G401 (cell line): ENCODE data around the gene MRPL55. TPM values are rescaled to one million over a fixed set of nuclear protein-coding genes. Genes with fewer than 3 reads are reported as not detected.

Experiments used
- DNase-seq: peaks from one replicate; pipeline ENCODE4 v3.0.0-alpha.2; 2015; ENCODE audit warnings: low spot score
- in situ Hi-C: cut with HindIII; loops from 2 replicates; pipeline ENCODE4 v1.10.0; 2016; ENCODE audit warnings: low sequenced_read_pairs, mixed read lengths
- total RNA-seq: library from RNA; depleted of rRNA; stranded (reverse); fragments of >200 nt; shearing (Covaris generic); gene quantifications from 2 replicates; pipeline ENCODE4 v1.2.3, GENCODE V29; 2014

Gene MRPL55
- total RNA-seq, 1 experiment from 2014 or later = 103 TPM

DNA sequence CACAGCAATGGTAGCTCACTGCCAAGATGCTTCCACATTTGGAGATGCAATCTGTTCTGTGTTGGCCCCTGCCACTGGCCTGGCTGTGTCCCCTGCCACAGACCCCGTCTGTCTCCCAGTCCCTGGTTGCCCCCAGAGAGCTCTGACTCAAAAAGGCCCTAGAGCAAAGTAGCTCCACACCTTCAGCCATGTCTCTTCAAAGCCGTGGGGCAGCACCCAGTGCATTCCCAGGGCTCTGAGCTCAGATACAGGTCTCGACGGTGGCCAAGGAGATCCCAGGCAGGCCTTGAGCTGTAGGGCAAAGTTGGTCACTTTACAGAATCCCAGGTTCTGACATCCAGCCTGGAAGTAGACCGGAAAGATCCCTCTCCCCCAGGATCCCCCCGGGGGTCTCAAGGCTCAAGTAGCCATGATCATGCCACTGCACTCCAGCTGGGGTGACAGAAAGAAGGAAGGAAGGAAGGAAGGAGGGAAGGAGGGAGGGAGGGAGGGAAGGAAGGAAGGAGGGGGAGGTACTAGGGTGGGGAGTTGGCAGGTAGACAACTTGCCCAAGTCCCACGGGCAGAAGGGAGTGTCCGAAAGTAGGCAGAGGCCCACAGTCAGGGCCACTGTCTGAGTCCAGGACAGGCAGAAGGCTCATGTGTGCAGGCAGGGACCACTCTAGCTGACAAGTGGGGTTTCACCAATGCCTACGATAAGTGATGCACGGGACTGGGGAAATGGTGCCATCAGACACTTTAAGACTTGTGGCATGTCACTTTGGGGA is 31.4 kb downstream of the MRPL55 start:
- in situ Hi-C loops = no loop called here
- peak; percentile 46 for DNase-seq

DNA sequence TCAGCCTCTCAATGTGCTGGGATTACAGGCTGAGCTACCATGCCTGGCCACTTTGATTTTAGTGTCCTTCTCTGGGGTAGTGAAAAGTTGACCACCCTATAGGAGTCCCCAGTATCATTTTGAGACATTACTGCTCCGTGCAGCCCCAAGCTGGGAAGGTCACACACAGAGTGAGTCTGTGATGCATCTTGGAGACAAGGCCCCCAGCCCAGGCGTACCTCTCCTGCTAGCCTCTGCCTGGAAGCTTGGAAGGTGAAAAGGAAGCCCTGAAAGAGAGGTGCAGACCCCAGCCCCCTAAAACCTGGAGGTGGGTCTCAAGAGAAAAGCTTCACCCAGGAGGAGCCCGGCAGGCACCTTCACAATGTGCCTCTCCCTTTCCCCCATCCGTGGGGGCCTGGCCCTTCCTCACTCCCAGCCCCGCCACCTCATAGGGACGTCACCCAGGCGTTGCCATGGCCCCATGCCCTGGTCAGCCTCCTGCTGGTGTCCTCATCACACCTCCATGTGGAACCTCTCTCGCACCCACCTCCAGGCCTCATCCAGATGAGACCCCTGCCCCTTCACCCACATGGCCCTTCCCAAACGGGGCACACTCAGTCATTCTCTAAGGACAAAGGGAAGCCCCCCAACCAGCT is 32.2 kb downstream of the MRPL55 start:
- DNase-seq = no peak
- in situ Hi-C loops = no loop called here

GRCh38 chr1:228075801-228076271 is 33.3 kb downstream of the MRPL55 start:
- in situ Hi-C loops = no loop called here

GRCh38 chr1:228074954-228075730 is 34.0 kb downstream of the MRPL55 start:
- in situ Hi-C loops = no loop called here
- no peak for DNase-seq

More at GRCh38 chr1:228075801-228076271, 33.3 kb downstream of the MRPL55 start:
- DNase-seq = no peak

- in situ Hi-C loops = no loop called here
- DNase-seq = no peak
Observed at GRCh38 chr1:228073857-228074545, 35.1 kb downstream of the MRPL55 start.

- in situ Hi-C loops = no loop called here
Observed at GRCh38 chr1:228073061-228073856, 35.8 kb downstream of the MRPL55 start.

GRCh38 chr1:228072658-228073043 is 36.4 kb downstream of the MRPL55 start:
- in situ Hi-C loops = no loop called here
- DNase-seq = no peak

More at GRCh38 chr1:228073061-228073856, 35.8 kb downstream of the MRPL55 start:
- no peak for DNase-seq

DNA sequence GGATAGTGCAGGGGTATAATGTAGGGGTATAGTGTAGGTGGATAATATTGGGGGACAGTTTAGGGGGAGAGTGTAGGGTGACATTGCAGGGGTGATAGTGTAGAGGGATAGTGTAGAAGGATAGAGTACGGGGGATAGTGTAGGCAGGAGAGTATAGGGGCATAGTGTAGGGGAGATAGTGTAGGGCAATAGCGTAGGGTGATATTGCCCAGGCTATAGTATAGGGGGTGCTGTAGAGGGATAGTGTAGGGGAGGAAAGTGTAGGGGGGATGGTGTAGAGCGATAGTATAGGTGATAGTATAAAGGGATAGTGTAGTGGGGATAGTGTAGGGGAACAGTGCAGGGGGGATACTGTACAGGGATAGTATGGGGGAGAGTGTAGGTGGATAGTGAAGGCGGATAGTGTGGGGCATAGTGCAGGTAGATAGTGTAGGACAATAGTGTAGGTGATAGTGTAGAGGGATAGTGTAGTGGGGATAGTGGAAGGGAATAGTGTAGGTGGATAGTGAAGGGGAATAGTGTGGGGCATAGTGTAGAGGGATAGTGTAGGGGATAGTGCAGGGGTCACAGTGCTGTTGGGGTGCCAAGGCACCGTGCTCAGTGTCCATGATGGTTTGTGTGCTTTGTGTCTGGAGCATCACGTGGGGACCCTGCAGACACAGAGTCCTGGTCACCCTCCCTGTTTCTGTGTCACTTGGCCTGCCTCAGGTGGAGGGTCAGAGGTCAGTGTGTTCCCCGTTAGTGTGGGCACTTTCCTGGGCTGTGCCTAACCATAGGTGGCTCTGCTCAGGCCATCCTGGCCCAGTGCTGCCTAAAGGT is 37.1 kb downstream of the MRPL55 start:
- no peak for DNase-seq
- in situ Hi-C loops = no loop called here

DNA sequence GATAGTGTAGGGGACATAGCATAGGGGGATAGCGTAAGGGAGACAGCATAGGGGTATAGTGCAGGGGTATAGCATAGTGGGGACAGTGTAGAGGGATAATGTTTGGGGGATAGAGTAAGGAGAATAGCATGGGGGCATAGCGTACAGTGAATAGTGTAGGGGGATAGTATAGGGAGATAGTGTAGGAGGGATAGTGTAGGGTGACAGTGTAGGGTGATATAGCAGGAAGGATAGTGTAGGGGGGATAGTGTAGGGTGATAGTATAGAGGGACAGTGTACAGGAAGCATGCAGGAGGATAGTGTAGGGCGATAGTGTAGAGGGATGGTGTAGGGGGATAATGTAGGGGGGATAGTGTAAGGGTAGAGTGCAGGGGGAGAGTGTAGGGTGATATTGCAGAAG is 38.2 kb downstream of the MRPL55 start:
- no peak for DNase-seq
- in situ Hi-C loops = no loop called here

DNA sequence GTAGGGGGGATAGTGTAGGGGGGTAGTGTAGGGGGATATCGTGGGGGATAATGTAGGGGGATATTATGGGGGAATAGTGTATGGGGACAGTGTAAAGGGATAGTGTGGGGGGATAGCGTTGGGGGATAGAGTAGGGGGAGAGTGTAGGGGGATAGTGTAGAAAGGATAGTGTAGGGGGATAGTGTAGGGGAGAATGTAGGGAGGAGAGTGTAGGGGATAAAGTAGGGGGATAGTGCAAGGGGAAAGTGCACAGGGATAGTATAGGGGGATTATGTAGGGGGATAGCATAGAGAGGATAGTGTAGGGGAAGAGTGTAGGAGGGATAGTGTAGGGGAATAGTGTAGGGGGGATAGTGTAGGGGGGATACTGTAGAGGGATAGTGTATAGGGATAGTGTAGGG is 38.9 kb downstream of the MRPL55 start:
- in situ Hi-C loops = no loop called here
- DNase-seq = no peak

GRCh38 chr1:228068359-228068758 is 40.7 kb downstream of the MRPL55 start:
- DNase-seq = no peak
- in situ Hi-C loops = no loop called here

GRCh38 chr1:228066891-228067654 is 42.0 kb downstream of the MRPL55 start:
- in situ Hi-C loops = no loop called here
- DNase-seq = no peak

- in situ Hi-C loops = no loop called here
- no peak for DNase-seq
Observed at GRCh38 chr1:228066416-228066815, 42.7 kb downstream of the MRPL55 start.

DNA sequence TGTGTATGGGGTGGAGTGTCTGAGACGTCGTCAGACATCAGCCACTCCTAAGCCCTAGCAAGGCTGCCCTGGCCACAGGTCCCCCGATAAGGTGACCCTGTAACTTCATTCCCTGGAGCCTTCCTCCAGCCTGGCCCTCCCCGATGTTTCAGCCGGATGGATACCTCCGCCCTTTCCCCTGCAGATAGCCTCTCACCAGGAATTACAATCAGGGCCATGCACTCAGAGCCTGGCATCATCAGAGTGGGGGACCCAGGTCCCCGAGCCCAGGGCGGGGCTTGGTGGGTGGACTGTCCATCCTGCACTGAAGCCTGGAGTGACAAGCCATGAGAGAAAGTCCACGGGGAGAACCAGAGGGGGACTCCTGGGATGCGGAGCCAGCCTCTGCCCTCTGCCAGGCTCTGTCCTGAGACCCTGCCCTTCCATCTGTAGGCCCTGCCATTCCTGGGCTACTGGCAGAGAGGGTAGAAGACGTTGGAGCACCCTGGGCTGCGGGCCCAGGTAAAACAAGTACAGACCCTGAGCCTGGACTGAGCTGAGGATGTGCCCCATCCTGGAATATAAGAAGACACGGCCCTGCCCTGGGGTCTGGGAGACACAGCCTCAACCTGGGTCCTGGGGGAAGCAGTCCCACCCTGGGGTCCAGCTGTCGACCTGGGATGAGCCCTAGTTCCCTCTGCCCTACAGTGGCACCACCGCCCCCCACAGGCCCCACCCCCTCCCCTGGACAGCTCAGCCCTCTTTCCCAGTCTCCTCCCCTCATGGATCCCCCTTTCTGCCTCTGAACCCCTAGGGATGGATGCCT is 43.4 kb downstream of the MRPL55 start:
- DNase-seq = no peak
- in situ Hi-C loops = no loop called here

DNA sequence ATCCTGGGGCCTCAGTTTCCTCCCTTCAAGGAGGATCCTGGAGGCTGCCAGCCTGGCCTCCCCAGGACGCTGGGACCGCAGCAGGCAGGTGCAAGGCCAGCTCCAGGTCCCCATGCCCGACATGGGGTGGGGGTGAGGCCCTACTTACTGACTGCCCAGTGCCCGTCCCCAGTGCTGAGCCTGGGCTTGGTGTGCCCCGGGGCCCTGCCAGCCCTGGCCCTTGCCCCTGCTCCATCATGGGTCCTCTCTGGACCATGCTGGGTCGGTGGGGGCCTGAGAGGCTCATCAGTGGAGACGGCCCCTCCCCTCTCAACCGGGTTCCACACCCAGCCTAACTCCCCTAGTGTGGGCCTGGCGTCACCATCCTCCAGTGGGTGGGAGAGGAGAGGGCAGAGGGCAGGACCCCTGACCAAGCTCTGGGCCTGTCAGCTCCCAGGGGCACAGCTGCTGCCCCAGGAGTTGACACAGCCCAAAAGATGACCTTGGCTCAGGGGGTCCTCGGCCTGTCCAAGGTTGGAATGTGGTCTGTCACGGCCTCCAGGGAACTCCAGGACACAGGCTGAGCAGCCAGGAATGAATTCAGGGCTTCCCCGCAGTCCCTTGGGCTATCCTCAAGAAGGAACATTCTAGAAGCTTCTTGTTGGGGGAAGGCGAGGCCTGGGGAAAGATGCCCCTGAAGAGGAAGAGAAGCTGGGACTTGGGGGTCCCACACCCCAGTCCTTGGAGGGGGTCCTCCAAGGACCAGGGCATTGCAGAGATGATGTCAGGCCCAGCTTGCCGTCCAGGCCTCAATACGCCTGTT is 44.2 kb downstream of the MRPL55 start:
- no peak for DNase-seq
- in situ Hi-C loops = no loop called here

DNA sequence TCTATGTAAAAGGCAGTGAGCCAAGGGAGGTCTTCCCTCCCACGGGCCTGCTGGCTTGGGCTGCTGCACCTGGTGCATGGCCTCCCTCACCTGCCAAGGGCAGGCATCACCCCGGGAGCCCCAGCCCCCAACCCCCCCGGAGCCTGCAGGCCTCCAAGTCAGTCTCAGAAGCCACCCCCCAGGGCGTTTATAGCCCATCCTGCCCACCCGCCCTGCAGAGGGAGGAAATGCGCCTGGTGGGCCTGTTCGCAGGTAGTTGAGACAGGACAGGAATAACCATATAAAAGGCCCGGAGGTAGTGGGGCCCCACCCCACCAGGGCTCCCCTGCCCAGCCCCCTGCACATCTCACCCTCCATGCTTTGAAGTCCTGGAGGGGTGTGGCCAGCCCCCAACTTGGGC is 44.8 kb downstream of the MRPL55 start:
- in situ Hi-C loops = no loop called here
- no peak for DNase-seq
